Suppressor macrophage treated with lipopolysaccharide for 4 hours (primary cell): ENCODE data around the gene PPM1F.

Experiments used
- DNase-seq: peaks from one replicate; pipeline ENCODE4 v3.0.0-alpha.2; 2020

The PPM1F gene

GRCh38 chr22:21960200-21961126, 7.8 kb upstream of the PPM1F start:
- no peak for DNase-seq

DNA sequence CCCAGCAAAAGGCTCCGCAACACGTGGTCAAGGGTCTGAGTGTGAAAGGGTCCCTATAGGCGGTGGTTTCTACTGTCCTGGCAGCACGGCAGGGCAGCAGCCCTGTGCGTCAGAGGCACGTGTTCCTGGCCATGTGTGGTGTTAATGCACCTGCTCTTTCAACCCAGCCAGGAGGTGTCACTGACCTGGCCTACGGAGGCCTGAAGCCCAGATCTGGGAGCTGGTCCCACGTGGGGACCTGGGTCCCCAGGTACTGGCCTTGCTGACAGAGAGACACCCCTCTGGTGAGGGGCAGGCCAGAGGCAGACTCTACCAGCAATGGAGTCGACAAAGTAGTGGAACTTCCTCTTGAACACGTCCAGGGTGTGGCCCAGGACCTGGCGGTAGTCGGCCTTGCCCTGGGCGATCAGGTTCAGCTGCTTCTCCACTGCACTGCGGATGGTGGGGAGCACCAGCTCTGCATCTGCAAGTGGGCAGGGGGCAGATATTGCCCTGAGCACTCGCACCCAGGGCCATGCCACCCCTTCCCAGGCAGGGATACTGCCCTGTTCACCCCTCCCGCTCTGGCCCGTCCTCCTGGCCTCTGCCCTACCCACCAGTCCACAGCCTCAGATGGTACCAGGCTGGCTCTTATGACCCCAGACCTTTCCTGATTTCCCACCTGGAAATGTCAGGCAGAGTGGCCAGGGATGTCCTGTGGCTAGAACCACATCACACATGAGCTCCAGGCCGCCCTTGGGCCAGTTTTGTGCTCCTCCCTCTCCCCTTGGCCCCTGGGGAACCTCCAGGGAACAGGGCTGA, 6.8 kb upstream of the PPM1F start:
- DNase-seq, result no peak

DNA sequence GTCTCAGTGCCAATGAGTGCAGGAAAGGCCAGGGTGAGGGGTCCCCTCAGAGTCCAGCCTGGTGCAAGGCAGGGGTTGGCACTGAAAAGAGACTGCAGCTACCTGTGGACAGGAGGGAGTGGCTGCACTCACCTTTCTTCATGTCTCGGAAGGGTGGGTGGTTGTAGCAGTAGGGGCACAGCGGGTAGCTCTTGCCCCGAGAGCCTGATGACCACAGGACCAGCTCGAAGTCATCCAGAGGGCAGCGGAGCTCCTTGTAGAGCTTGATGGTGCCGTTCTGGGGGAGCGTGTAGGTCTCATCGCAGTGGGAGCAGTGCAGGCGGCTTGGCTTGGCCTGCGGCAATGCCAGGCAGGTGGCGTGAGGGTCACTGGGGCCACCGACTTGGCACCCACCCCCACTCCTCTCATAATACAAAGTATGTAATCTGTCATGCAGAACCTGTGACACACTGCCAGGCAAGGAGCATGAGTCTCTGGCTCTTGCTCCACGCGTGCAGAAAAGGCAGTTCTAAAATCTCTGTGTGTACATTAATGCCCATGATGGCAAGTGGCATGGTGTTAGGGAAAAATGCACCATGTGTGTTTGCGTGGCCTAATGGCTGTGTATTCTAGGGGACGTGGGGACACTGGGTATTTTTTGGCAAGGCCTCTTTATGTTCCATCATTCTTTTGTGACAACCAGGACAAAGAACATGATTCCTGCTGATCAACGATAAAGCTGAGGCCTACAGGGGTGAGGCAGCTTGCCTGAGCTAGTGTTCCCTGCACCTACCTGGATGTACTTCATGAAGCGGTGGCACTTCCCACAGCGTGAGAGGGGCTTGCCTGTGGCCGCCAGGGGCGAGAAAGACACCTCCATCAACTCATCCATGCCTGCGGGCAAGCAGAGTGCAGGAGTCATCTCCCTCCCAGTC, 6.0 kb upstream of the PPM1F start:
- no peak for DNase-seq

- peak; percentile 41 for DNase-seq
These were observed 650 bp downstream of the PPM1F start for GRCh38 chr22:21951931-21952465.

GRCh38 chr22:21951062-21951461, 1.6 kb downstream of the PPM1F start:
- DNase-seq, result no peak

DNA sequence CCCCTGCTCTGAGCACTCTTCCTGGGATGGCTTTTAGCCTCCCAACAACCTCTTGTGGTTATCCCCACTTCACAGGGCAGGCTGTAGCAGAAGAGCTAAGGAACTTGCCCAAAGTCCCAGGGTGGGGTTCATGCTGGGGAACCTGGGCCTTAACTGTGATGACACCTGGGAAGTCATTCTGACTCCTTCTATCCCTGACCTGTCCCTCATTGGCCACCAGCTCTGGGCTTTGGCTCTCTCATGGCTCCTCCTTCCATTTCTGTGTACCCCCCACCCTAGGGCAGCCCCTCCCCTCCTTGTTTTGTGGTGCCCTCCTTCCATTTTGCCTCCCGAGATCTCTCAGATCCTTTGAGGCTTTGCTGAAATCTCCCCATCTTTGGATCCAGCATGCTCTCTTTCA, 2.7 kb downstream of the PPM1F start:
- DNase-seq, result no peak

DNA sequence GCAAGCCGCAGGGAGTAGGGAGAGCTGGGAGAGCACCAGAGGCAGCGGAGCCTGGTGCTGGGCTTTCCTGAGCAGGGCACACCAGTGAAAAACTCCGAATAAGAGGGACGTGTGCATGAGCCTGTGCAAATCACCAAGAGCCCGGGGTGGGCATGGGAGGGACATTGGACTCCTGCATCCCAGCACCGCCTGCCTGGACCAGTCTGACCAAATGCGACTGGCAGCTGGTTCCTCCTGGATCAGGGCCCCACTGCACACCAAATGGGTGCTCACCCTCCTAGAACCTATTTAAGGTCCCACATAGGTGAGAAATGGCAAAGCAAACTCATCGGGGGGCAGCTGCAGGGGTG, 3.1 kb downstream of the PPM1F start:
- no peak for DNase-seq

GRCh38 chr22:21948824-21949568, 3.7 kb downstream of the PPM1F start:
- no peak for DNase-seq

DNA sequence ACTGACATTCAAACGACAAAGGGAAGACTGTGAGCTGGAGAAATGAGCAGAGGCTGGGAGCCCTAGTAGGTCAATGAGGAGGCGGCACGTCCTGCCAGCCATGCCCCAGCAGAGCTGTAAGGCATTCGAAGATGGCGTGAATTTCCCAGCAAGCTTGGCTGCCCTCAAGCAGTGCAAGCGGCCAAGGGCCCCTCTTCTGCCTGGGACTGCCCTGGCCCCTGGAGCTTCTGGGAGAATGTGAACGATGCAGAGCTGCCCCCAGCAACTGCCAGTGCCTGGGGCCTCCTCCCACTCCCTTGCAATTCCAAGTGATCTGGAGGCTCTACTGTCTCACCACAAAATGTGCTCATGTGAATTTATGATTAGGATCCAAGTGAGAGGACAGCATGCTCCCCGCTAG, 4.3 kb downstream of the PPM1F start:
- no peak for DNase-seq

DNA sequence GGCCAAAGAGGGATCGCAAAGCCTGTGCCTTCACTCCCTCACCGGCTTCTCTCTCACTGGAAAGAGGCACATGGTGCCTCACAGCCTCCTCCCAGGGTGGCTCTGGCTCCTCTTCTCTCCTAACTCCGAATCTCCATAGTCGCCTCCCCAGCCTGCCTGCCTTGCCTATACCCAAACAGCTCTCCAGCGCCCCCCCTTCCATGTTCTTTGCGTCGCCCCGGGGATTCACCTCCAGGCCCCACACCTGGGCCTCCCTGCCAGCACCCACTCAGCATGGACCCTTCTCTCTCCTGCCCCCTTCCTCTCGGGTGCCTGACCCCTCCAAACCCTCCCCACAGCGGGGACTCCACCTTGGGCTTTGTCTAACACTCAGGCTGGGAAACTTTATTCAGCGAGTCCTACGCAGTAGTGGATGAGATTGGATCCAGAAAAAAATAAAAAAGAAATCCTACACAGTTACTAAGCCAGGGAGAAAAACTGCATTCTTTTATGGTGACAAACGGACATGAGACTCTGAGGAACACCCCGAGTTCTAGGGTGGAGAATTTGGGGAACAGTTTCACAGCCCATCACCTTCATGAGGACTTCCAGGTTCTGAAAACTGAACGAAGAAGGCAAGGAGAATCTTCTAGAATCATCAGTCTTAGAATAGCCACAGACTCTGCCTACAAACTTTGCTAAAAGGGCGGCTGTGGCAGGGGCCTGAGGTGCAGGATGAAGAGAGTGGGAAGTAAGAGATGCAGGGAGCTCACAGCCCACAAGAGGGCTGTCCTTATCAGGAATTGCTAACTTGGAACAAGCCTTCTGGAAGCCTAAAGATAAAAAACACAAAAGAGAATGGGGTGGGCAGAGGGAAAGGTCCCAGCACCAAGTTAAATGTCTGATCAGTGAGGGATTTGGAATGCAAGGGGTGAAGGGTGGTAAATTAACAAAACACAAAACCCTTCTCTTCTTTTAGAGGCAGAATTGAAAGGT, 5.3 kb downstream of the PPM1F start:
- peak; percentile 24 for DNase-seq

- no peak for DNase-seq
These were observed 6.3 kb downstream of the PPM1F start for GRCh38 chr22:21946262-21946925.

- DNase-seq, result no peak
These were observed 7.0 kb downstream of the PPM1F start for GRCh38 chr22:21945453-21946261.

DNA sequence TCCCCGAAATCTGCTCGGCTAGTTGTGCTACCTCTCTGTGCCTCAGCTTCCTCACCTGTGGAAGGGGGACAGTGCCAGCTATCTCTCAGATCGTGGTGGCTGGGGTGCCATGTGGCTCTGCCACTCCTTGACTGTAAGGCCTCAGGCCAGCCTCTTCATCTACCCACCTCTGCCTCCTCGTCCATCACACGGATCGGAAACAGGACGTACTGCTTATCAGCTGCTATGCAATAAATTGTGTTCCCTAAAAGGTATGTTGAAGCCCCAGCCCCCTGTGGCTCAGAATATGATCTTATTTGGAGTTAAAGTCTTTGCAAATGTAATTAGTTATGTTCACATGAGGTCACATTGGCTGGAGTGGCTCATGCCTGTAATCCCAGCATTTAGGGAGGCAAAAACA, 7.8 kb downstream of the PPM1F start:
- no peak for DNase-seq

- peak; percentile 29 for DNase-seq
These were observed 8.8 kb downstream of the PPM1F start for GRCh38 chr22:21943571-21944448.

DNA sequence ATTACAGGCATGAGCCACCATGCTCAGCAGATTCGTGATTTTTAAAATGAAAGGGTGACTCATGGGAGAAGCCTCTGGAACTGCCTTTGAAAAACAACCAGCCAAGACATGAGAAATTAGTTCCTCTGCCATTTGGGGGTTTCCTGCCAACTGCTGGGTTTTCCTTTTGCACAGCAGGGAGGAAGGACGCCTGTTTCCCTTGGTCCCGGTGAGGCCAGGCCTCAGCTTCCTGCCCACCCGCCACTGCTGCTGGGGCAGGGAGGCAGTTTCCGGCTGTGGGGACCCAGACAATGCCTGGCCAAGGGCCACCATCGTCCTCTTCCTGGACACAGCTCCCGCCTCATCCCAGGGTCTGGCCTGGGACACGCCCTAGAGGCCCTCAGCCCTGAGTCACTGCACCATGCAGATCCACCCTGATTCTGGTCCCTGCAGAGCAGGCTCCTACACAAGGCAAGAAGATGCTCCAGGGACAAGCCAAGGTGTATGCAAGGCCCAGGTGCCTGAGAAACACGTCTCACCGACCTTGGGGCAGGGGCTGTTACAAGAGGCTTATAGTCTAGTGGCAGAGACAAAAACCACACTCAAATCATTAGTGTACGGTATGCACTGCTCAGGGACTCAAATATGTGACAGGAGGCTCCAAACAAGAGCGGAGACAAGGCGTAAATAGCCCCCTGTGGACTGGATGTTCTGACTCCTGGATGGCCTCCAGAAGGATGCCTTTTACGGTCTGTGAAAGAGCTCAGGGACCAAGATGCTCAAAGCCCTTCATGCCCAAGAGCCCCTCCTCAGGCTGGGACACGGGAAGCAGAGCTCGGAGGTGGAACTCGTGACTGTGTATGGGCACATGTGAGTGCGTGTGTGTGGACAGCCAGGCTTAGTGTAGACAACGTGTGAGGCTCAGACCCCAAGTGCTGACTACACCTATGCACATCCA, 10.0 kb downstream of the PPM1F start:
- DNase-seq, result peak; percentile 85

GRCh38 chr22:21941921-21942320, 10.7 kb downstream of the PPM1F start:
- DNase-seq, result no peak

GRCh38 chr22:21940521-21940920, 12.1 kb downstream of the PPM1F start:
- DNase-seq, result no peak
